Middle frontal gyrus (tissue), 1 donor: Measurements from ENCODE around the gene RNF181.
"Not testable (repeated sequence)": the region's sequence is repeated elsewhere in the genome, so short reads cannot be mapped to it uniquely, and the experiment has no call there.

Experiments
- DNase-seq: peaks from one replicate; pipeline ENCODE4 v3.0.0-alpha.2; 2015; ENCODE audit warnings: low spot score; ENCODE audit errors: extremely low spot score

RNF181 gene

GRCh38 chr2:85577063-85577385 is 18.5 kb upstream of the RNF181 start:
- DNase-seq, result no peak

GRCh38 chr2:85577386-85578242 is 17.9 kb upstream of the RNF181 start, which contains the start of gene VAMP8:
VAMP8 (plus strand) TSS chr2:85577586; CDS start chr2:85577647, 61 bp downstream.
- no peak for DNase-seq

- DNase-seq, result no peak
Measured at GRCh38 chr2:85578243-85579180, 17.0 kb upstream of the RNF181 start.

- no peak for DNase-seq
Measured at GRCh38 chr2:85579266-85579935, 16.1 kb upstream of the RNF181 start.

- DNase-seq, result no peak
Measured at GRCh38 chr2:85580206-85580605, 15.3 kb upstream of the RNF181 start.

- DNase-seq, result no peak
Measured at GRCh38 chr2:85582492-85582891, 13.1 kb upstream of the RNF181 start.

GRCh38 chr2:85583667-85584353 is 11.7 kb upstream of the RNF181 start:
- DNase-seq, result no peak

- DNase-seq, result no peak
Measured at GRCh38 chr2:85584354-85584856, 11.1 kb upstream of the RNF181 start, which contains the start of gene VAMP5. VAMP5 (plus strand) TSS chr2:85584431; CDS start chr2:85584491, 60 bp downstream.

- DNase-seq, result no peak
Measured at GRCh38 chr2:85584857-85585780, 10.4 kb upstream of the RNF181 start.

- no peak for DNase-seq
Measured at GRCh38 chr2:85585781-85586105, 9.8 kb upstream of the RNF181 start.

GRCh38 chr2:85588236-85588635 is 7.3 kb upstream of the RNF181 start:
- no peak for DNase-seq

- no peak for DNase-seq
Measured at GRCh38 chr2:85588645-85589044, 6.9 kb upstream of the RNF181 start.

GRCh38 chr2:85589181-85589580 is 6.4 kb upstream of the RNF181 start:
- DNase-seq, result no peak

GRCh38 chr2:85589982-85590791 is 5.4 kb upstream of the RNF181 start:
- DNase-seq, result no peak

GRCh38 chr2:85590950-85591349 is 4.6 kb upstream of the RNF181 start:
- DNase-seq, result no peak

- DNase-seq, result no peak
Measured at GRCh38 chr2:85591563-85591962, 4.0 kb upstream of the RNF181 start.

- not testable (repeated sequence) for DNase-seq
Measured at GRCh38 chr2:85592299-85592698, 3.2 kb upstream of the RNF181 start.

GRCh38 chr2:85593023-85593422 is 2.5 kb upstream of the RNF181 start:
- DNase-seq, result no peak

- no peak for DNase-seq
Measured at GRCh38 chr2:85594715-85595300, 737 bp upstream of the RNF181 start.
